Measurements from ENCODE around the gene HGF. TPM values are rescaled to one million over a fixed set of nuclear protein-coding genes. Genes with fewer than 3 reads are reported as not detected.

Gene HGF
- total RNA-seq, 2 experiments from 2014 or later = not detected

GRCh38 chr7:81776948-81777630 is 7.2 kb upstream of the HGF start:
- intact Hi-C loops (cut with DNase I, micrococcal nuclease) = no loop called here
- Histone ChIP-seq H3K4me1 (ENCODE audit: insufficient read depth, low read length) (no peaks in the 10 kb centered on the region), H3K4me3 (ENCODE audit: low read length) (no peak overlapping the region), H3K27ac (ENCODE audit: low read depth in 1 of 2, low read length in 2 of 2) (no peak overlapping the region), H3K9me3 (ENCODE audit: control insufficient read depth in 1 of 2, insufficient read depth in 1 of 2, low read length in 2 of 2) (no peaks in the 10 kb centered on the region), H3K27me3 (ENCODE audit: control insufficient read depth in 1 of 2, insufficient read depth in 2 of 2, low read length in 2 of 2) (no peaks in the 10 kb centered on the region), H3K36me3 (ENCODE audit: insufficient read depth, low read length) (no peaks in the 10 kb centered on the region)
- CTCF ChIA-PET = no interaction called here
- no peak for TF ChIP-seq CTCF (IDR thresholded peaks at IDR 0.05)
- no peaks in the 10 kb centered on the region for H3K4me1 Mint-ChIP-seq (ENCODE audit: low read depth)
- DNase-seq (no peak), ATAC-seq (ENCODE audit: poor library complexity) (no peak)
- no peaks in the 10 kb centered on the region for H3K36me3 Mint-ChIP-seq (ENCODE audit: low read depth)
- H3K9me3 Mint-ChIP-seq = peaks cover 3% of the 10 kb centered on the region
- H3K27me3 Mint-ChIP-seq = no peaks in the 10 kb centered on the region
- no peak overlapping the region for H3K4me3 Mint-ChIP-seq
- POLR2A ChIA-PET = no interaction called here
- no peak overlapping the region for H3K27ac Mint-ChIP-seq

- Mint-ChIP-seq H3K4me3 (no peak overlapping the region), H3K27me3 (no peaks in the 10 kb centered on the region), H3K4me1 (ENCODE audit: low read depth) (no peaks in the 10 kb centered on the region), H3K27ac (no peak overlapping the region), H3K9me3 (peaks cover 3% of the 10 kb centered on the region), H3K36me3 (ENCODE audit: low read depth) (no peaks in the 10 kb centered on the region)
- no peak for DNase-seq
- Histone ChIP-seq H3K4me1 (ENCODE audit: insufficient read depth, low read length) (no peaks in the 10 kb centered on the region), H3K36me3 (ENCODE audit: insufficient read depth, low read length) (no peaks in the 10 kb centered on the region), H3K9me3 (ENCODE audit: control insufficient read depth in 1 of 2, insufficient read depth in 1 of 2, low read length in 2 of 2) (no peaks in the 10 kb centered on the region), H3K4me3 (ENCODE audit: low read length) (no peak overlapping the region), H3K27me3 (ENCODE audit: control insufficient read depth in 1 of 2, insufficient read depth in 2 of 2, low read length in 2 of 2) (no peaks in the 10 kb centered on the region), H3K27ac (ENCODE audit: low read depth in 1 of 2, low read length in 2 of 2) (no peak overlapping the region)
- no peak for TF ChIP-seq CTCF (IDR thresholded peaks at IDR 0.05)
- ATAC-seq (ENCODE audit: poor library complexity) = no peak
- intact Hi-C loops (cut with DNase I, micrococcal nuclease) = no loop called here
- POLR2A ChIA-PET = no interaction called here
- CTCF ChIA-PET = no interaction called here
Observed at GRCh38 chr7:81776161-81776560, 6.3 kb upstream of the HGF start.

- POLR2A ChIA-PET = no interaction called here
- Mint-ChIP-seq H3K4me1 (ENCODE audit: low read depth) (no peaks in the 10 kb centered on the region), H3K27me3 (no peaks in the 10 kb centered on the region), H3K36me3 (ENCODE audit: low read depth) (no peaks in the 10 kb centered on the region), H3K27ac (no peak overlapping the region), H3K9me3 (peaks cover 3% of the 10 kb centered on the region), H3K4me3 (no peak overlapping the region)
- intact Hi-C loops (cut with DNase I, micrococcal nuclease) = no loop called here
- peaks cover 0 to under 1% of the 10 kb centered on the region in 2 experiments for H3K9me3 ChIP-seq (ENCODE audit: control insufficient read depth in 1 of 2, insufficient read depth in 1 of 2, low read length in 2 of 2)
- CTCF ChIA-PET = no interaction called here
- no peak overlapping the region for H3K4me3 ChIP-seq (ENCODE audit: low read length)
- H3K36me3 ChIP-seq (ENCODE audit: insufficient read depth, low read length) = no peaks in the 10 kb centered on the region
- DNase-seq (no peak), ATAC-seq (ENCODE audit: poor library complexity) (no peak)
- H3K27me3 ChIP-seq (ENCODE audit: control insufficient read depth in 1 of 2, insufficient read depth in 2 of 2, low read length in 2 of 2) = no peaks in the 10 kb centered on the region
- TF ChIP-seq CTCF (IDR thresholded peaks at IDR 0.05) = no peak
- H3K27ac ChIP-seq (ENCODE audit: low read depth in 1 of 2, low read length in 2 of 2) = no peak overlapping the region
- no peaks in the 10 kb centered on the region for H3K4me1 ChIP-seq (ENCODE audit: insufficient read depth, low read length)
Observed at GRCh38 chr7:81775560-81775959, 5.7 kb upstream of the HGF start.
